ENCODE data around the gene PLB1. TPM values are rescaled to one million over a fixed set of nuclear protein-coding genes. Genes with fewer than 3 reads are reported as not detected.

PLB1 gene
- total RNA-seq, 2 donors from 2014 or later: 2.1 to 3.0 TPM

DNA sequence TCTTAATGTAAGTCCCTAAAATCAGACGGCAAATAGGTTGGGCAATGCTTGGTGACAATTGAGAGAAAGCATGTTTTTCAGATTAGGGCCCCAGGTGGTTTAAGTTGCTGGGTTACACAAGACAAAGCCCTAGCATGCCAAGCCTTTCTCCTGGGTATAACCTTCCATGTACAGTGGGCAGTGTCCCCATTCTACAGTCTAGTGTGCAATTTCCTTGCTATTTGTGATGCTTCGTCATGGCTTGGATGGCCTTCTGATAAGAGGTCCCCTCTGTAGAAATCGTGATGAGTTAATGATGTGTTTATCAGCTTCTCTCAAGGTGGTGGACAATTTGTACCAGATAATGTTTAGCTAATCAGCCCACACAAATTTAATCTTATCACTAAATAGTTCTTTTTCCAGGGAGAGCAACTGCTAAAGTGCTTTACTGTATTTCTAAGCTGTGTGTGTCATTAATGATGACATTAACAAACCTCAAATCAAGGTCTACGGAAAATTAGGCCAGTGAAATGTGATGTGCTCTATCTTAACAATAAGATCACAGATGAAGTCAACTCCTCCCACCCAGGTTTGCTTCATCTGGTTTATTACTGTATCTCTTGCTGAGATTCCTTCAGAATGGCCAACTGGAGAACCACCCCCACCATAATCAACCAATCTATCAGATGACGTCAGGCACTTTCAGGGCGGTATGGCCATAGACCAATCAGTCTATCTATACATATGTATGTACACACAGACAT, 61.7 kb downstream of the PLB1 start:
- TF ChIP-seq, protein P1, sequence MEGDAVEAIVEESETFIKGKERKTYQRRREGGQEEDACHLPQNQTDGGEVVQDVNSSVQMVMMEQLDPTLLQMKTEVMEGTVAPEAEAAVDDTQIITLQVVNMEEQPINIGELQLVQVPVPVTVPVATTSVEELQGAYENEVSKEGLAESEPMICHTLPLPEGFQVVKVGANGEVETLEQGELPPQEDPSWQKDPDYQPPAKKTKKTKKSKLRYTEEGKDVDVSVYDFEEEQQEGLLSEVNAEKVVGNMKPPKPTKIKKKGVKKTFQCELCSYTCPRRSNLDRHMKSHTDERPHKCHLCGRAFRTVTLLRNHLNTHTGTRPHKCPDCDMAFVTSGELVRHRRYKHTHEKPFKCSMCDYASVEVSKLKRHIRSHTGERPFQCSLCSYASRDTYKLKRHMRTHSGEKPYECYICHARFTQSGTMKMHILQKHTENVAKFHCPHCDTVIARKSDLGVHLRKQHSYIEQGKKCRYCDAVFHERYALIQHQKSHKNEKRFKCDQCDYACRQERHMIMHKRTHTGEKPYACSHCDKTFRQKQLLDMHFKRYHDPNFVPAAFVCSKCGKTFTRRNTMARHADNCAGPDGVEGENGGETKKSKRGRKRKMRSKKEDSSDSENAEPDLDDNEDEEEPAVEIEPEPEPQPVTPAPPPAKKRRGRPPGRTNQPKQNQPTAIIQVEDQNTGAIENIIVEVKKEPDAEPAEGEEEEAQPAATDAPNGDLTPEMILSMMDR (IDR thresholded peaks at IDR 0.05): no peak
- H3K36me3 ChIP-seq: no peaks in the 10 kb centered on the region
- H3K4me3 ChIP-seq: no peak overlapping the region
- H3K27me3 ChIP-seq: no peaks in the 10 kb centered on the region
- H3K27ac ChIP-seq: no peak overlapping the region
- no peaks in the 10 kb centered on the region for H3K9me3 ChIP-seq
- DNase-seq (ENCODE audit: low spot score): no peak
- H3K4me1 ChIP-seq: no peaks in the 10 kb centered on the region

DNA sequence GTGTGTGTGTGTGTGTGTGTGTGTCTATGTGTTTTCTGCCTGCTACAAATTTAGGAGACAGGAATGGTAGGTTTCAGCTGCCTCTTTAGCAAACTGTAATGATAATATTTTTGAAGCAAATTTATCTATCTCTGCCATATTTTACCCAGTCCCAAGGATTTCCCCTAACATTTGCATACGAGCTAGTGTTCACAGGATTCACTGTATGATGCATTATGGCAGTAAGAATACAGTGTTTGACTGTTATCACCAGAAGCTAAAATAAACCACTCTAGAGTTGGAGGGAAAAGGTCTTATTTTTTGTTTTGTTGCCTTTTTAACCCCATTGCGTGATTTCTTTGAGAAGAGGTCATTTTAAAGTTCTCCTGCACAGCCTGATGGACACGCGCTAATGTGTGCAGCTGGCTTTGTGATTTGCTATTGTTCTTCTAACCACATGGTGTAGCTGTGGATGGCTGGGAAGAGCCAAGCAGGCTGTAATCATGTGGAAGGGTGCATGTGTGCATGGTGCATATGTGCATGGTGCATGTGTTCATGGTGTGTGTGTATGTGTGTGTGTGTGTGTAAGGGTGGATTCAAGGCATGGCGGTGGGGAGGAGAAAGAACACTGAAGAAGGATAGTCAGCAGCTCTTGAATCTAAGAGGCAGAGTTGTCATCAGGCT, 62.4 kb downstream of the PLB1 start:
- H3K4me3 ChIP-seq: no peak overlapping the region
- no peaks in the 10 kb centered on the region for H3K9me3 ChIP-seq
- H3K4me1 ChIP-seq: no peaks in the 10 kb centered on the region
- H3K27me3 ChIP-seq: no peaks in the 10 kb centered on the region
- H3K36me3 ChIP-seq: no peaks in the 10 kb centered on the region
- DNase-seq (ENCODE audit: low spot score): no peak
- H3K27ac ChIP-seq: no peak overlapping the region
- TF ChIP-seq, protein P1 (IDR thresholded peaks at IDR 0.05): no peak

DNA sequence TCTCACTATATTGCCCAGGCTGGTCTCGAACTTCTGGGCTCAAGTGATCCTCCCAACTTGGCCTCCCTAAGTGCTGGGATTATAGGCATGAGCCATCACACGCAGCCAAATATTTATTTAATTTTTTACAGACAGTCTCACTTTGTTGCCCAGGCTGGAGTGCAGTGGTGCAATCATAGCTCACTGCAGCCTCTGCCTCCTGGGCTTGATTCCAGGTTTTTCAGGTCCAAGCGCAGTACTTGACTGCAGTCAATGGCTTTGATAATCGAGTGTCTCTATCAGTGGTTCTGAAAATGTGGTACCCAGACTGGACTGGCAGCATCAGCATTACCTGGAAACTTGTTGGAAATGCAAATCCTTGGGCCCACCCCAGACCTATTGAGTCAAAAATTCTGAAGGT, 63.1 kb downstream of the PLB1 start:
- Histone ChIP-seq H3K4me3 (no peak overlapping the region), H3K27me3 (no peaks in the 10 kb centered on the region), H3K9me3 (no peaks in the 10 kb centered on the region), H3K4me1 (no peaks in the 10 kb centered on the region), H3K36me3 (no peaks in the 10 kb centered on the region), H3K27ac (no peak overlapping the region)
- no peak for DNase-seq (ENCODE audit: low spot score)
- TF ChIP-seq, protein P1 (IDR thresholded peaks at IDR 0.05): no peak

DNA sequence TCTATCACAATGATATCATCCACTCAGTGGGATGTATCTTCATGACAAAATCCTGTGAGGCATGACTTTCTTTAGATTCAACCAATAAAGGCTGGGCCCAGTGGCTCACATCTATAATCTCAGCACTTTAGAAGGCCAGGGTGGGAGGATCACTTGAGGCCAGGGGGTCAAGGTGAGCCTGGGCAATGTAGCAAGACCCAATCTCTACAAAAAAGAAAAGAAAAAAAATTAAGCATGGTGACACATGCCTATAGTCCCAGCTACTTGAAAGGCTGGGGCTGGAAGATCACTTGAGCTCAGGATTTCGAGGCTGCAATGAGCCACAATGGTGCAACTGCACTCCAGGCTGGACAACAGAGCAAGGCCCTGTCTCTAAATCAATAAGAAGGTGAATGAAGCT, 68.0 kb downstream of the PLB1 start:
- no peak for DNase-seq (ENCODE audit: low spot score)
- no peak overlapping the region for H3K27ac ChIP-seq
- TF ChIP-seq, protein P1 (IDR thresholded peaks at IDR 0.05): no peak
- no peak overlapping the region for H3K4me3 ChIP-seq
- H3K4me1 ChIP-seq: peaks cover 0 to 6% of the 10 kb centered on the region in 2 donors
- H3K9me3 ChIP-seq: no peaks in the 10 kb centered on the region
- H3K36me3 ChIP-seq: no peaks in the 10 kb centered on the region
- H3K27me3 ChIP-seq: no peaks in the 10 kb centered on the region

DNA sequence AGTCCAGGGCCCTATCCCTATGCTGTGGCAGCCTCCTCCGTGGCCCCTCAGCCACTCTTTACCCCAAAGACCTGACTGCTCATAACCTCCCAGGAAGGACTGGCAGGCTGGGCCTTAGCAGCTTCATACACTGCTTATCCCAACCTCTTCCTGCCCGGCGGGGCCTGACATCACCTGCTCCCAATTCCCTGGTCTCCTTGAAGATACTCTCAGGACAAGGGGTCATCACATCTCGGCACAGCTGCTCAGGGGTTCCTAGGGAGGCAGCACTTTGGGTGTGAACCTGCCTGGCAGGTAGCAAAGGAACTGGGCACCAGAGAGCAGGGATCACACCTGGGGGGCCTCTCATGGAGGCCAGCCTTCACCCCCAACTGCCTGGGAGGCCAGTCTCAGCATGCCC, 68.5 kb downstream of the PLB1 start:
- H3K9me3 ChIP-seq: no peaks in the 10 kb centered on the region
- H3K27ac ChIP-seq: no peak overlapping the region
- DNase-seq (ENCODE audit: low spot score): no peak
- H3K4me3 ChIP-seq: no peak overlapping the region
- H3K27me3 ChIP-seq: no peaks in the 10 kb centered on the region
- H3K4me1 ChIP-seq: peaks cover 0 to 6% of the 10 kb centered on the region in 2 donors
- no peaks in the 10 kb centered on the region for H3K36me3 ChIP-seq
- TF ChIP-seq, protein P1 (IDR thresholded peaks at IDR 0.05): no peak

Measured in right atrium auricular region (tissue), 2 donors.